Uterus (tissue), 2 donors: Measurements from ENCODE around the gene DLG1.

Source experiments
- POLR2A ChIP-seq, 2 donors: fragments of 450-650 bp; IDR thresholded peaks; one replicate each; pipeline ENCODE4 v1.6.1; 2016; ENCODE audit warnings: antibody characterized with exemption in 2 of 2, mild to moderate bottlenecking in 1 of 2, moderate library complexity in 1 of 2
- TF ChIP-seq, protein P1 (sequence below), 4 experiments: fragments of 200-600 bp in 2 of 4; fragments of 450-650 bp in 2 of 4; sonication (generic) in 2 of 4; IDR thresholded peaks; one replicate each; pipeline ENCODE4 v1.5.1; 2016 to 2019; ENCODE audit warnings: antibody characterized with exemption in 4 of 4, mild to moderate bottlenecking in 2 of 4, moderate library complexity in 1 of 4

DNA sequence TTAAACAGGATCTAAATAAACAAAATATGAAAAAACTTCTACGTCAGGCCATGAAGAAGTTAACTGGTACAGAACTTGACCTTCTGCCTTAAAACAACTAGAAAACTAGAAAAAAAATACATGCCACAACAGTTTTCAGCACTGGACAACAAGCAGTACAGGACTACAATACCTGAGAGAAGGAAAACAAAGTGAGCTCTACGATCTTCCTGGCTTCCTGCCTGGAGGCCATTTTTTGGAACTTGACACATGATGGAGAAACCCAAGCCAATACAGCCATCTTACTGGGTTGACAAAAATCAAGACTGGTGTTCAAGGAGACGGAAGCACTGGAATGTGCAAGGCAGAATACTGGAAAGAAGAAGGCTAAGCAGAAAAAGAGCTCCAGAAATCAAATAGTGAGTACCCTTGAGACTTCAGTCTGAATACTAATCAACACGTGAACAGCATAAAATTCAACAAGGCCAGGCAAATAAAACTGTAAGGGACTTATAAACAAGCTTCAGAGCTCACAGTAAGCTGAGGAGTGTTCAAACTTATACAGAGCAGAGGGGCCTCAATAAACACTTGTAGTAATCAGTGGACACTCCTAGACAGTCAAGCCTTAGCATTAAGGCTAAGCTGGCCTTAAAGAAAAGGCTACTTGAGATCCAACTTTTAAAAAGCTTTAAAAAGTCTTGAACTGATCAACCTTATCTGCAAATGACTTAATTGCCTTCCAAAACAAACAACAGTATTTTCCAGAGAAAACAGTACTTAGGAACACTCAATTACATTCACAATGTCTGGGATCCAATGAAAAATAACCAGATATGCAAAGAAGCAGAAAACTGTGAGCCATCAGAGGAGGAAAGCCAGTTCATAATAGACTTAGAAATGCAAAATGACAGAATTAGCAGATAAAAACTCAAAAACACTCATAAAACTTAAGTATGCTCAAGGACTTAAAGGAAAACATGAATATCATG is 63.2 kb downstream of the DLG1 start:
- TF ChIP-seq, protein P1, sequence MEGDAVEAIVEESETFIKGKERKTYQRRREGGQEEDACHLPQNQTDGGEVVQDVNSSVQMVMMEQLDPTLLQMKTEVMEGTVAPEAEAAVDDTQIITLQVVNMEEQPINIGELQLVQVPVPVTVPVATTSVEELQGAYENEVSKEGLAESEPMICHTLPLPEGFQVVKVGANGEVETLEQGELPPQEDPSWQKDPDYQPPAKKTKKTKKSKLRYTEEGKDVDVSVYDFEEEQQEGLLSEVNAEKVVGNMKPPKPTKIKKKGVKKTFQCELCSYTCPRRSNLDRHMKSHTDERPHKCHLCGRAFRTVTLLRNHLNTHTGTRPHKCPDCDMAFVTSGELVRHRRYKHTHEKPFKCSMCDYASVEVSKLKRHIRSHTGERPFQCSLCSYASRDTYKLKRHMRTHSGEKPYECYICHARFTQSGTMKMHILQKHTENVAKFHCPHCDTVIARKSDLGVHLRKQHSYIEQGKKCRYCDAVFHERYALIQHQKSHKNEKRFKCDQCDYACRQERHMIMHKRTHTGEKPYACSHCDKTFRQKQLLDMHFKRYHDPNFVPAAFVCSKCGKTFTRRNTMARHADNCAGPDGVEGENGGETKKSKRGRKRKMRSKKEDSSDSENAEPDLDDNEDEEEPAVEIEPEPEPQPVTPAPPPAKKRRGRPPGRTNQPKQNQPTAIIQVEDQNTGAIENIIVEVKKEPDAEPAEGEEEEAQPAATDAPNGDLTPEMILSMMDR (IDR thresholded peaks at IDR 0.05) = no peak
- no peak for TF ChIP-seq POLR2A (IDR thresholded peaks at IDR 0.05)
